Type B pancreatic cell (in vitro differentiated cells): ENCODE data around the gene ALDH1A1. TPM values are rescaled to one million over a fixed set of nuclear protein-coding genes. Genes with fewer than 3 reads are reported as not detected.

Source experiments
- DNase-seq: peaks from one replicate; pipeline ENCODE4 v3.0.0; 2021; ENCODE audit warnings: mixed read lengths; ENCODE audit not compliant: unreplicated experiment; ENCODE audit errors: extremely low spot score
- H3K27ac Mint-ChIP-seq: 2 replicates; pipeline ENCODE4 v1.8.0; 2021; ENCODE audit warnings: mild to moderate bottlenecking, mixed read lengths
- H3K27me3 Mint-ChIP-seq: 2 replicates; pipeline ENCODE4 v1.8.0; 2021; ENCODE audit warnings: mixed read lengths
- H3K36me3 Mint-ChIP-seq: 2 replicates; pipeline ENCODE4 v1.8.0; 2021; ENCODE audit warnings: mixed read lengths
- H3K4me1 Mint-ChIP-seq: one replicate; pipeline ENCODE4 v1.8.0; 2021; ENCODE audit warnings: mixed read lengths; ENCODE audit not compliant: unreplicated experiment
- H3K4me3 Mint-ChIP-seq: 2 replicates; pipeline ENCODE4 v1.8.0; 2021; ENCODE audit warnings: mild to moderate bottlenecking, mixed read lengths
- H3K9me3 Mint-ChIP-seq: 2 replicates; pipeline ENCODE4 v1.8.0; 2021; ENCODE audit warnings: mixed read lengths
- total RNA-seq: library from RNA; stranded (reverse); gene quantifications from 2 replicates; pipeline ENCODE4 v1.2.1, GENCODE V29; 2021; ENCODE audit warnings: low replicate concordance
- TF ChIP-seq, protein P1 (sequence below): fragments of 200-600 bp; sonication (generic); conservative IDR thresholded peaks from 2 replicates; pipeline ENCODE4 v1.5.0; 2021; ENCODE audit warnings: antibody characterized with exemption, mild to moderate bottlenecking

ALDH1A1 gene
- total RNA-seq, 1 donor from 2014 or later = 242 TPM

DNA sequence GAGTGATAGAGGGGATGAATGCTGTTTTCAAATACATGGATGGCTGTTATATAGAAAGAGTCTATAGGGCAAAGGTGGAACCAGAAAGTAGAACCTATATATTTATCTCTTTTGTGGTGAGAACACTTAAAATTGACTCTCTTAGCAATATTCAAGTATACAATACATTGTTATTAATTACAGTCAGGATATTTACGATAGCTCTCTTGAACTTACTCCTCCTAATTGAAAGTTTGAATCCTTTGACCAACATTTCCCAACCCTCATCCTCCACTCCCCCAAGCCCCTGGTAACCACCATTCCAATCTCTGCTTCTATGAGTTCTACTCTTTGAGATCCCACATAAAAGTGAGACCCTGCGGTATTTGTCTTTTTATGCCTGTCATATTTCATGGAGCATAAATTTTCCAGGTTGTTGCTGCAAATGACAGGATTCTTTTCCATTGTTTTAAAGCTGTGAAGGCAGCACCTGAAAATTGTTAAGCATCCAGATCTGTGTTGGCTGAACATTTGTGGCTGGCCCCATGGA lies 41.5 kb downstream of the ALDH1A1 start:
- H3K27me3 Mint-ChIP-seq = no peaks in the 10 kb centered on the region

DNA sequence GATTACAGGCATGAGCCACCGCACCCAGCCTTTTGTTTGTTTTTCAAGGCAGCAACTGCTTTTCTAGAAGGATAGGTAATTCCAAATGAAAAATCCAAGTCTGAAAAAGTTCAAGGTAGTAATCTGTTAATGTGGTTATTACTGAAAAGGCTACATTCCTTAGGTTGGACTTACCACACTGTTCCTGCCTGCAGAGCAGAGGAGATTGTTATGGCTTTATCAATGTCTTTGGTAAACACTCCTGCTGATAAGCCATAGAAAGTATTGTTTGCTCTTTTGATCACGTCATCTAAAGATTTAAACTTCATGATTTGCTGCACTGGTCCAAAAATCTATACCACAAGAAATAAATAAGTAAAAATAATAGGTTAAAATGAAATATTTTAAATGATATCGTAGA lies 43.4 kb downstream of the ALDH1A1 start:
- no peaks in the 10 kb centered on the region for H3K9me3 Mint-ChIP-seq
- peaks cover 3% of the 10 kb centered on the region for H3K36me3 Mint-ChIP-seq
- H3K4me1 Mint-ChIP-seq = peaks cover 5% of the 10 kb centered on the region
- H3K27ac Mint-ChIP-seq = no peak overlapping the region
- DNase-seq = no peak
- H3K27me3 Mint-ChIP-seq = no peaks in the 10 kb centered on the region
- TF ChIP-seq, protein P1, sequence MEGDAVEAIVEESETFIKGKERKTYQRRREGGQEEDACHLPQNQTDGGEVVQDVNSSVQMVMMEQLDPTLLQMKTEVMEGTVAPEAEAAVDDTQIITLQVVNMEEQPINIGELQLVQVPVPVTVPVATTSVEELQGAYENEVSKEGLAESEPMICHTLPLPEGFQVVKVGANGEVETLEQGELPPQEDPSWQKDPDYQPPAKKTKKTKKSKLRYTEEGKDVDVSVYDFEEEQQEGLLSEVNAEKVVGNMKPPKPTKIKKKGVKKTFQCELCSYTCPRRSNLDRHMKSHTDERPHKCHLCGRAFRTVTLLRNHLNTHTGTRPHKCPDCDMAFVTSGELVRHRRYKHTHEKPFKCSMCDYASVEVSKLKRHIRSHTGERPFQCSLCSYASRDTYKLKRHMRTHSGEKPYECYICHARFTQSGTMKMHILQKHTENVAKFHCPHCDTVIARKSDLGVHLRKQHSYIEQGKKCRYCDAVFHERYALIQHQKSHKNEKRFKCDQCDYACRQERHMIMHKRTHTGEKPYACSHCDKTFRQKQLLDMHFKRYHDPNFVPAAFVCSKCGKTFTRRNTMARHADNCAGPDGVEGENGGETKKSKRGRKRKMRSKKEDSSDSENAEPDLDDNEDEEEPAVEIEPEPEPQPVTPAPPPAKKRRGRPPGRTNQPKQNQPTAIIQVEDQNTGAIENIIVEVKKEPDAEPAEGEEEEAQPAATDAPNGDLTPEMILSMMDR = no peak
- no peak overlapping the region for H3K4me3 Mint-ChIP-seq

More for the DNA sequence above, 41.5 kb downstream of the ALDH1A1 start:
- Mint-ChIP-seq H3K9me3 (no peaks in the 10 kb centered on the region), H3K36me3 (peaks cover 7% of the 10 kb centered on the region), H3K27ac (no peak overlapping the region), H3K4me3 (no peak overlapping the region), H3K4me1 (peaks cover 5% of the 10 kb centered on the region)
- TF ChIP-seq, protein P1 = no peak
- DNase-seq = no peak

DNA sequence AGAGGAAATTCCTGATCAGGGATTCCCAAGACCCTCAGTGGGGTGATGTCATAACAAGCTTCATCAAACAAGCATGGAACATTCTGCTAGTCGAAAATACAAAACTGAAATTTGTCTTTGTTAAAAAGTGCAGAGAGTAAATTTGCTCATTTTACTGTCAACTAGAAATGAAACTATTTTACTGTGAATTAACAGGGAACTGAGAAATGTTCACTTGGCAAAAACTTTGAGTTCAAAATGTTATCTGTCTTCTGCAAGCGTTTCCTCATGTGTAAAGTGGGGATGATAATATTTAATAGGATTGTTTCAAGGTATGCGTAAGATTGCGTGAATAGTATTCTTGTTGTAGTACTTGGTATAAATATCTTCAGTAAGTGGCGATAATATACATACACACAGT lies 45.4 kb downstream of the ALDH1A1 start:
- no peak overlapping the region for H3K4me3 Mint-ChIP-seq
- TF ChIP-seq, protein P1 = no peak
- H3K27me3 Mint-ChIP-seq = no peaks in the 10 kb centered on the region
- H3K36me3 Mint-ChIP-seq = peaks cover 3% of the 10 kb centered on the region
- no peak for DNase-seq
- no peak overlapping the region for H3K27ac Mint-ChIP-seq
- H3K4me1 Mint-ChIP-seq = peaks cover 5% of the 10 kb centered on the region
- H3K9me3 Mint-ChIP-seq = no peaks in the 10 kb centered on the region

DNA sequence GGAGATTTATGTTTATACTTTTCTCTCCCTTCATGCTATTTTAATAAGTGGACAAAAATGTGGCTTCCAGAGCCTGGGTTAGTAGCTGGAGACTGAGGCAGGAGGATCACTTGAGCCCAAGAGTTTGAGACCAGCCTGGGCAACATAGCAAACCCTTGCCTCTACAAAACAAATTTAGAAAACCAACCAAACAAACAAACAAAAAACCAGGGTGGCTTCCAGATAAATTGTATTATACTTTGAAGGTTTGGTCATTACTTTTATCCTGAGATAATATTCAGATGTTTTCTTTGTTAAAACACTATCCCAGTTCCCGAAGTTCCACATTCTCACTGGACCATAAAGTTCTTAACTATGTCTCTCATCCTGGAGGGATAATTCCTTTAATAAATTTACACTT lies 46.0 kb downstream of the ALDH1A1 start:
- no peaks in the 10 kb centered on the region for H3K9me3 Mint-ChIP-seq
- no peak overlapping the region for H3K4me3 Mint-ChIP-seq
- H3K4me1 Mint-ChIP-seq = peaks cover 5% of the 10 kb centered on the region
- H3K36me3 Mint-ChIP-seq = peaks cover 3% of the 10 kb centered on the region
- H3K27me3 Mint-ChIP-seq = no peaks in the 10 kb centered on the region
- H3K27ac Mint-ChIP-seq = no peak overlapping the region
- TF ChIP-seq, protein P1 = no peak
- no peak for DNase-seq

DNA sequence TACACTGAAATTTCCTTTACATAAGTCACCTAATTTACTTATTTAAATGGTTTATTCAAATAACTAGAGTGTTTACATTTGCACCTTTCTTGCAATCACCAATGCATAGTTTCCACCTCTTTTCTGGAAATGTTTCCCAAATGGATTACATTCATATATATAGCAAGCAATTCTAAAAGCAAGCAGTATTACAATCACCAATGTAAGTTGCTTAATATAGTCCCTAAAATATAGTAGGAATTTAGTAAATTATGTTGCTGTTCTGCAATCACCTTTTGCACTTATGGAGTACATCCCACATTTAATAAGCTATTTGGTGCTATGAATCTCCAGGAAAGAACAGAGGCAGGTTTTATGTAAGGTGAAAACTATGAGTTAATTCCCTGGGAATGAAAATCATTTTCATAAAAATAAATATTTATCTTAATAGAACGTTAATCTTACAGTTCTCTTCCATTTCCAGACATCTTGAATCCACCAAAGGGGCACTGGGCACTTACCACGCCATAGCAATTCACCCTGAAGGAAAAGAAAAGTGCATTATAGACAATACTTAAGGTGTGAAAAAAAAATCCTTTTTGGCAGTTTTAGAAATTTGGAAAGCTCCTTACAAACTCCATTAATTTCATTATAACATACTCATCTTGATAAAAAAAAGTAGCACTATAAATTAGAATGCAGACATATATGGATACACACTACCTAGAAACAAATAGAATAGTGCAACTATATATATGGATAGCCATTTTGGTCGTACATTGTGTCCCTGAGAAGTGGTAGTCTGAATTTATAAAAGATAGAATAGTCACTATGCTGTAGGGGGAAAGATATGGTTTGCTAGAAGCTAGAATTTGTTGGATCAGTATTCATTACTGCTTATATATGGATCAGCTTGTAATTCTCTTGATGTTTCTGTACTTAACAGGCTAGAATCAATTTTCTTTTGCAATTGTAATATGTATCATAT lies 47.1 kb downstream of the ALDH1A1 start:
- Mint-ChIP-seq H3K27me3 (no peaks in the 10 kb centered on the region), H3K4me1 (peaks cover 5% of the 10 kb centered on the region), H3K9me3 (no peaks in the 10 kb centered on the region), H3K36me3 (peaks cover 3% of the 10 kb centered on the region), H3K4me3 (no peak overlapping the region), H3K27ac (no peak overlapping the region)
- DNase-seq = no peak
- TF ChIP-seq, protein P1 = no peak
